ENCODE data around the gene ABCA4.

The ABCA4 gene

DNA sequence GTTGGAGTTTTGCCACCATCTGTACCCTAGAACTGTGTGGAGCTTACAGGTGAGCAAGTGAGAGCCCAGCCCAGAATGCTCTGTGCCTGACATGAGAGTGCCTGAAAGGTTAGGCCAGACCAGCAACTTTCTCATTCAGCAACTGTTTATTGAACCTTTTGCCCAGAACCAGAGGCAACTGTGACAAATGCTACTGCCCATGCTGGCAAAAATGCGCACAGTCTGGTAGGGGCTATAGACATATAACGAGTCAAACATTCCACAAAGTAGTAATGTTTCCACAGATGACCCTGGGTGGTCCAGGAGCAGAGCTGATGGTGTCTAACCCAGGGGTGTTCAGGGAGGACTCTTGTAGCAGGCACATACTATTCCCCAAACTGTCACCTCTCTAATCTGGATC is 155.7 kb downstream of the ABCA4 start:
- Histone ChIP-seq H3K27me3 (replicated peaks; ENCODE audit: insufficient read depth, low read length) (no peaks in the 10 kb centered on the region), H4K20me1 (ENCODE audit: insufficient read depth, low read length) (no peaks in the 10 kb centered on the region), H3K9ac (ENCODE audit: low read length) (no peak overlapping the region), H3K27ac (ENCODE audit: low read length) (no peak overlapping the region), H3K4me2 (ENCODE audit: low read depth, low read length) (no peak overlapping the region), H3K9me2 (replicated peaks; ENCODE audit: insufficient read depth, low read length) (no peaks in the 10 kb centered on the region), H3K36me3 (replicated peaks; ENCODE audit: insufficient read depth, low read length) (no peaks in the 10 kb centered on the region), H3K4me3 (ENCODE audit: low read length) (no peak overlapping the region), H3K9me3 (replicated peaks; ENCODE audit: insufficient read depth, low read length) (no peaks in the 10 kb centered on the region), H3K79me2 (ENCODE audit: low read length) (no peaks in the 10 kb centered on the region), H3K4me1 (ENCODE audit: low read length) (no peaks in the 10 kb centered on the region), H3F3A (ENCODE audit: insufficient read depth, low read length) (no peaks in the 10 kb centered on the region), H2AFZ (ENCODE audit: low read length) (no peak overlapping the region)
- TF ChIP-seq, protein P1, sequence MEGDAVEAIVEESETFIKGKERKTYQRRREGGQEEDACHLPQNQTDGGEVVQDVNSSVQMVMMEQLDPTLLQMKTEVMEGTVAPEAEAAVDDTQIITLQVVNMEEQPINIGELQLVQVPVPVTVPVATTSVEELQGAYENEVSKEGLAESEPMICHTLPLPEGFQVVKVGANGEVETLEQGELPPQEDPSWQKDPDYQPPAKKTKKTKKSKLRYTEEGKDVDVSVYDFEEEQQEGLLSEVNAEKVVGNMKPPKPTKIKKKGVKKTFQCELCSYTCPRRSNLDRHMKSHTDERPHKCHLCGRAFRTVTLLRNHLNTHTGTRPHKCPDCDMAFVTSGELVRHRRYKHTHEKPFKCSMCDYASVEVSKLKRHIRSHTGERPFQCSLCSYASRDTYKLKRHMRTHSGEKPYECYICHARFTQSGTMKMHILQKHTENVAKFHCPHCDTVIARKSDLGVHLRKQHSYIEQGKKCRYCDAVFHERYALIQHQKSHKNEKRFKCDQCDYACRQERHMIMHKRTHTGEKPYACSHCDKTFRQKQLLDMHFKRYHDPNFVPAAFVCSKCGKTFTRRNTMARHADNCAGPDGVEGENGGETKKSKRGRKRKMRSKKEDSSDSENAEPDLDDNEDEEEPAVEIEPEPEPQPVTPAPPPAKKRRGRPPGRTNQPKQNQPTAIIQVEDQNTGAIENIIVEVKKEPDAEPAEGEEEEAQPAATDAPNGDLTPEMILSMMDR (IDR thresholded peaks at IDR 0.05; ENCODE audit: low read length) = no peak
- TF ChIP-seq EZH2phosphoT487 (IDR thresholded peaks at IDR 0.05; ENCODE audit: low read length) = no peak
- TF ChIP-seq EZH2 (optimal IDR thresholded peaks at IDR 0.05; ENCODE audit: low read depth, low read length) = no peak
- DNase-seq = no peak

DNA sequence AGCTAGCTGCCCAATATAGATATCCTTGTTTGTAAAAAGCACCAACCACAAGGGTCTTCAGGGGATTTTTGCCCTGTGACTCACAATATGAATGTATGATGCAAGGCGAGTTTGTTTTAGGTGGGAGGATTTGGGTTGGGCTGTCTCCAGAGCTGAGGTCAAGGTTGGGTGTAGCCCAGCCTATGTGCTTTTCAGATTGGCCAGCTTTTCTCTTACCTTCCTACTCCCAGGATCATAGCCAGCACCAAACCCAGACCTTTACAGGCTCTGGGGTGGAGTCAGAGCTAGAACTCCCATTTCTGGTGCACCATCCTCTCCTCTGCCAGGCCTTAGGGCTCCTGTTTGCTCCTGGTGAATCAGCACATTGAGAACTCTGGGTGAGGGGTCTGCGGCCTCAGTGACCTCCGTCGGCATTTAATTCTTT is 156.2 kb downstream of the ABCA4 start:
- Histone ChIP-seq H3K4me1 (ENCODE audit: low read length) (no peaks in the 10 kb centered on the region), H3K9me3 (replicated peaks; ENCODE audit: insufficient read depth, low read length) (no peaks in the 10 kb centered on the region)

GRCh38 chr1:93964096-93964776 is 156.7 kb downstream of the ABCA4 start:
- no peak overlapping the region for H3K27ac ChIP-seq (ENCODE audit: low read length)
- no peaks in the 10 kb centered on the region for H3K9me3 ChIP-seq (replicated peaks; ENCODE audit: insufficient read depth, low read length)
- H3K4me3 ChIP-seq (ENCODE audit: low read length) = no peak overlapping the region
- DNase-seq = no peak
- H4K20me1 ChIP-seq (ENCODE audit: insufficient read depth, low read length) = no peaks in the 10 kb centered on the region
- H3K9ac ChIP-seq (ENCODE audit: low read length) = no peak overlapping the region
- H3F3A ChIP-seq (ENCODE audit: insufficient read depth, low read length) = no peaks in the 10 kb centered on the region
- no peak overlapping the region for H3K4me2 ChIP-seq (ENCODE audit: low read depth, low read length)
- no peak overlapping the region for H2AFZ ChIP-seq (ENCODE audit: low read length)
- no peaks in the 10 kb centered on the region for H3K36me3 ChIP-seq (replicated peaks; ENCODE audit: insufficient read depth, low read length)
- no peaks in the 10 kb centered on the region for H3K9me2 ChIP-seq (replicated peaks; ENCODE audit: insufficient read depth, low read length)
- no peaks in the 10 kb centered on the region for H3K27me3 ChIP-seq (replicated peaks; ENCODE audit: insufficient read depth, low read length)
- no peaks in the 10 kb centered on the region for H3K79me2 ChIP-seq (ENCODE audit: low read length)
- no peaks in the 10 kb centered on the region for H3K4me1 ChIP-seq (ENCODE audit: low read length)
- TF ChIP-seq EZH2 (optimal IDR thresholded peaks at IDR 0.05; ENCODE audit: low read depth, low read length) (no peak), EZH2phosphoT487 (IDR thresholded peaks at IDR 0.05; ENCODE audit: low read length) (no peak)
- TF ChIP-seq, protein P1 (IDR thresholded peaks at IDR 0.05; ENCODE audit: low read length) = no peak

More for the DNA sequence above, 156.2 kb downstream of the ABCA4 start:
- Histone ChIP-seq H2AFZ (ENCODE audit: low read length) (no peak overlapping the region), H3K4me3 (ENCODE audit: low read length) (no peak overlapping the region), H3K27ac (ENCODE audit: low read length) (no peak overlapping the region), H3K36me3 (replicated peaks; ENCODE audit: insufficient read depth, low read length) (no peaks in the 10 kb centered on the region), H3K27me3 (replicated peaks; ENCODE audit: insufficient read depth, low read length) (no peaks in the 10 kb centered on the region), H3K9me2 (replicated peaks; ENCODE audit: insufficient read depth, low read length) (no peaks in the 10 kb centered on the region), H3K79me2 (ENCODE audit: low read length) (no peaks in the 10 kb centered on the region), H3K9ac (ENCODE audit: low read length) (no peak overlapping the region), H3K4me2 (ENCODE audit: low read depth, low read length) (no peak overlapping the region), H4K20me1 (ENCODE audit: insufficient read depth, low read length) (no peaks in the 10 kb centered on the region), H3F3A (ENCODE audit: insufficient read depth, low read length) (no peaks in the 10 kb centered on the region)
- TF ChIP-seq, protein P1 (IDR thresholded peaks at IDR 0.05; ENCODE audit: low read length) = no peak
- no peak for DNase-seq
